Measurements from ENCODE around the gene TMBIM1. TPM values are rescaled to one million over a fixed set of nuclear protein-coding genes. Genes with fewer than 3 reads are reported as not detected.

The TMBIM1 gene
- total and polyA plus RNA-seq, 2 donors (not counting 3 experiments of a cell fraction or from before 2014, with no cell fraction given): 141 to 229 TPM

DNA sequence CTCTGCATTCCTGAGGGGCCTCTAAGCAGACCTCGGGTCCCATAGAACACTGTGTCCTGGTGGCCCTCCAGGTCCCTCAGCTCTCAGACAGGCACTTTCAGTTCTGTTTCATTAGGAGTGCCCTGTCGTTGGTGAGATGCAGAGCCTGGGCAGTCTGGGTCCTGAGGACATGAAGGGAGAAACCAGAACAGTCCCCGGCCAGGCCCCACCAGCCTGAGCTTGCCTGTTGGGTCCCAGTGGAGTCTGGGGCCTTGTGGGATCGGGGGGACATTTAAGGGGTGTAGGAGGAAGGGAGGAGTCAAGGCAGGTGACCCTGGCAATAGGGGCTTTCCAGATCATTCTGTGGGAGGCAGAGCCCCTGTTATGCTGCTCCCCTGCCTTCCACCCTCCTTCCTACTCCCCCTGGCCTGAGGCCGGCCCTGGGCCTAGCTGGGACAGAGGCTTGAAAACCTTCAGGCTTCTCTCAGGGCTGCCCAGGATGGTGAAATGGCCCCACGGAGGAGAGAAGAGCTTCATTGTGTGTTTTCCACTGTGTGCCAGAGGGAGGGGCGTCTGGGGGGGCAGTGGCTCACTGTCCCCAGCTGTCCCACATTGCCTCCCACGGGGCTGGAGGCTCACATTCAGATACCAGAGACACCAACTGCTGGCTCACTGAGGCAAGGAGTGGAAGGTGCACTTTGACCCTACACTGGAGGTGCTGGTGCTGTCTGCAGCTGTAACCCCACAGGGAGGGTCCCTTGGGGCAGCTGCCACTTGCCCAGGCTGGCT is 37.7 kb upstream of the TMBIM1 start:
- POLR2A ChIA-PET: no interaction called here
- dilution Hi-C loops (cut with MboI; ENCODE audit: extremely low pct_ligation_motif_present, low sequenced_read_pairs) (no loop called here), intact Hi-C loops (cut with micrococcal nuclease) (no loop called here)
- H3K27ac ChIP-seq (ENCODE audit: insufficient read depth, low read depth, low read length): no peak overlapping the region
- H3K4me2 ChIP-seq (ENCODE audit: insufficient read depth, low read length): no peak overlapping the region
- H4K20me1 ChIP-seq (replicated peaks; ENCODE audit: control insufficient read depth, extremely low read depth, insufficient read depth, low read length): no peaks in the 10 kb centered on the region
- H3K4me3 ChIP-seq (replicated peaks in 1 of 3; ENCODE audit: insufficient read depth in 1 of 3, low read depth in 1 of 3, low read length in 3 of 3): no peak overlapping the region
- DNase-seq (ENCODE audit: low read depth, low spot score): no peak
- H3K36me3 ChIP-seq (ENCODE audit: control insufficient read depth in 2 of 2, extremely low read depth in 1 of 2, insufficient read depth in 2 of 2, low read length in 2 of 2): no peaks in the 10 kb centered on the region
- H3K27me3 ChIP-seq (ENCODE audit: control insufficient read depth in 2 of 2, insufficient read depth in 2 of 2, low read length in 2 of 2): no peaks in the 10 kb centered on the region
- BruUV-seq (replicated peaks): no TSS peak
- H3K9ac ChIP-seq (replicated peaks; ENCODE audit: extremely low read depth, insufficient read depth, low read length): no peak overlapping the region
- H3K4me1 ChIP-seq (ENCODE audit: control insufficient read depth, extremely low read depth, insufficient read depth, low read length): no peaks in the 10 kb centered on the region
- TF ChIP-seq, protein P1, sequence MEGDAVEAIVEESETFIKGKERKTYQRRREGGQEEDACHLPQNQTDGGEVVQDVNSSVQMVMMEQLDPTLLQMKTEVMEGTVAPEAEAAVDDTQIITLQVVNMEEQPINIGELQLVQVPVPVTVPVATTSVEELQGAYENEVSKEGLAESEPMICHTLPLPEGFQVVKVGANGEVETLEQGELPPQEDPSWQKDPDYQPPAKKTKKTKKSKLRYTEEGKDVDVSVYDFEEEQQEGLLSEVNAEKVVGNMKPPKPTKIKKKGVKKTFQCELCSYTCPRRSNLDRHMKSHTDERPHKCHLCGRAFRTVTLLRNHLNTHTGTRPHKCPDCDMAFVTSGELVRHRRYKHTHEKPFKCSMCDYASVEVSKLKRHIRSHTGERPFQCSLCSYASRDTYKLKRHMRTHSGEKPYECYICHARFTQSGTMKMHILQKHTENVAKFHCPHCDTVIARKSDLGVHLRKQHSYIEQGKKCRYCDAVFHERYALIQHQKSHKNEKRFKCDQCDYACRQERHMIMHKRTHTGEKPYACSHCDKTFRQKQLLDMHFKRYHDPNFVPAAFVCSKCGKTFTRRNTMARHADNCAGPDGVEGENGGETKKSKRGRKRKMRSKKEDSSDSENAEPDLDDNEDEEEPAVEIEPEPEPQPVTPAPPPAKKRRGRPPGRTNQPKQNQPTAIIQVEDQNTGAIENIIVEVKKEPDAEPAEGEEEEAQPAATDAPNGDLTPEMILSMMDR (IDR thresholded peaks at IDR 0.05; ENCODE audit: extremely low read depth in 1 of 2, insufficient read depth in 1 of 2, low read depth in 1 of 2, low read length in 2 of 2): no peak
- no peak for TF ChIP-seq EZH2 (IDR thresholded peaks at IDR 0.05; ENCODE audit: borderline replicate concordance, low read depth, low read length, severe bottlenecking)
- TF ChIP-seq, protein P2, sequence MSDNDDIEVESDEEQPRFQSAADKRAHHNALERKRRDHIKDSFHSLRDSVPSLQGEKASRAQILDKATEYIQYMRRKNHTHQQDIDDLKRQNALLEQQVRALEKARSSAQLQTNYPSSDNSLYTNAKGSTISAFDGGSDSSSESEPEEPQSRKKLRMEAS (IDR thresholded peaks at IDR 0.05; ENCODE audit: insufficient read depth, insufficient read length): no peak
- no peak for TF ChIP-seq FOS (IDR thresholded peaks at IDR 0.05; ENCODE audit: borderline replicate concordance, insufficient read depth, low read length)
- no peak for TF ChIP-seq POLR2AphosphoS5 (IDR thresholded peaks at IDR 0.05; ENCODE audit: insufficient read depth, low read depth, low read length)
- no peak overlapping the region for H2AFZ ChIP-seq (ENCODE audit: low read depth, low read length)
- FAIRE-seq: no peak
- CTCF ChIA-PET: interaction anchor here (0.5 to 1.1 kb wide), 3 partner anchors 11 to 66 kb away, joined by 3 to 4 read pairs (median 3); partner anchors contain the start of gene CATIP
- H3K9me3 ChIP-seq (replicated peaks; ENCODE audit: control insufficient read depth, insufficient read depth, low read length): no peaks in the 10 kb centered on the region
- no peaks in the 10 kb centered on the region for H3K79me2 ChIP-seq (ENCODE audit: control insufficient read depth, insufficient read depth, low read length)
- no peaks in the 10 kb centered on the region for H3K9me1 ChIP-seq (replicated peaks; ENCODE audit: control insufficient read depth, extremely low read depth, insufficient read depth, low read length)
